WTC11 (cell line): ENCODE results near the gene ROR2. TPM values are rescaled to one million over a fixed set of nuclear protein-coding genes. Genes with fewer than 3 reads are reported as not detected.

Experiments
- ATAC-seq: fragments of 200-7000 bp; cut with Tn5 transposase; 2 replicates; pipeline ENCODE4 v1.10.0; 2021; ENCODE audit warnings: mild to moderate bottlenecking, moderate library complexity
- CTCF ChIA-PET: fragments of 300-600 bp; sonication (Branson Sonifier 250); formaldehyde crosslinking; loops from one replicate; lab custom pipeline; 2021; ENCODE audit warnings: antibody characterized with exemption; lab: Charles Lee
- POLR2A ChIA-PET: fragments of 350-600 bp; sonication (Branson Sonifier 250); formaldehyde crosslinking; loops from one replicate; lab custom pipeline; 2021; ENCODE audit warnings: antibody characterized with exemption; lab: Charles Lee
- DNase-seq: peaks from one replicate; pipeline ENCODE4 v3.0.0; 2021; ENCODE audit warnings: low spot score
- H3K27ac Mint-ChIP-seq: 2 replicates; pipeline ENCODE4 v1.8.0; 2021; ENCODE audit warnings: mixed read lengths
- H3K27me3 Mint-ChIP-seq: 2 replicates; pipeline ENCODE4 v1.8.0; 2021; ENCODE audit warnings: low read depth, mild to moderate bottlenecking, moderate library complexity, mixed read lengths
- H3K36me3 Mint-ChIP-seq: 2 replicates; pipeline ENCODE4 v1.8.0; 2021; ENCODE audit warnings: mixed read lengths
- H3K4me1 Mint-ChIP-seq: 2 replicates; pipeline ENCODE4 v1.8.0; 2022; ENCODE audit warnings: mixed read lengths
- H3K4me3 Mint-ChIP-seq: 2 replicates; pipeline ENCODE4 v1.8.0; 2021; ENCODE audit warnings: mild to moderate bottlenecking, moderate library complexity, mixed read lengths
- H3K9me3 Mint-ChIP-seq: 2 replicates; pipeline ENCODE4 v1.8.0; 2021; ENCODE audit warnings: mixed read lengths
- FOXK1 ChIP-seq: sonication (generic); formaldehyde crosslinking; IDR thresholded peaks from 2 replicates; pipeline ENCODE4 v1.8.0; 2022; ENCODE audit warnings: mild to moderate bottlenecking, moderate library complexity, missing genetic modification reagents
- GRHL2 ChIP-seq: fragments of 250-450 bp; sonication (Bioruptor Pico); IDR thresholded peaks from 2 replicates; pipeline ENCODE4 v1.8.0; 2022; ENCODE audit warnings: mild to moderate bottlenecking, moderate library complexity; ENCODE audit not compliant: insufficient replicate concordance, severe bottlenecking
- IRF2 ChIP-seq: sonication (generic); formaldehyde crosslinking; IDR thresholded peaks from 2 replicates; pipeline ENCODE4 v1.8.0; 2022; ENCODE audit warnings: low read depth, missing genetic modification reagents, borderline replicate concordance
- KAT7 ChIP-seq: sonication (generic); formaldehyde crosslinking; IDR thresholded peaks from 2 replicates; pipeline ENCODE4 v1.8.1; 2023; ENCODE audit warnings: missing genetic modification reagents, mild to moderate bottlenecking, borderline replicate concordance
- NR1H2 ChIP-seq: sonication (generic); formaldehyde crosslinking; IDR thresholded peaks from 2 replicates; pipeline ENCODE4 v1.9.0; 2021; ENCODE audit warnings: mild to moderate bottlenecking, moderate library complexity, missing genetic modification reagents
- NR3C1 ChIP-seq: sonication (generic); formaldehyde crosslinking; conservative IDR thresholded peaks from 2 replicates; pipeline ENCODE4 v1.8.1; 2023; ENCODE audit warnings: low read depth, mild to moderate bottlenecking, missing genetic modification reagents
- total RNA-seq: library from RNA; stranded (reverse); gene quantifications from 3 replicates; pipeline ENCODE4 v1.2.3, GENCODE V29; 2021
- TF ChIP-seq, protein P1 (sequence below): fragments of 250-450 bp; sonication (Bioruptor Pico); conservative IDR thresholded peaks from 2 replicates; pipeline ENCODE4 v1.9.0; 2021; ENCODE audit warnings: mild to moderate bottlenecking
- TF ChIP-seq, protein P2 (sequence below): sonication (generic); formaldehyde crosslinking; IDR thresholded peaks from 2 replicates; pipeline ENCODE4 v1.8.1; 2022; ENCODE audit warnings: low read depth, mild to moderate bottlenecking, moderate library complexity, missing genetic modification reagents, borderline replicate concordance
- TF ChIP-seq, protein P3 (sequence below): sonication (generic); formaldehyde crosslinking; conservative IDR thresholded peaks from 2 replicates; pipeline ENCODE4 v1.8.1; 2022; ENCODE audit warnings: mild to moderate bottlenecking, missing genetic modification reagents
- TF ChIP-seq, protein P4 (sequence below): fragments of 250-450 bp; sonication (Bioruptor Pico); IDR thresholded peaks from 2 replicates; pipeline ENCODE4 v1.9.0; 2021; ENCODE audit warnings: moderate library complexity, mild to moderate bottlenecking, inconsistent platforms, borderline replicate concordance
- TF ChIP-seq, protein P5 (sequence below): fragments of 250-450 bp; sonication (Bioruptor Pico); IDR thresholded peaks from 2 replicates; pipeline ENCODE4 v1.9.0; 2021; ENCODE audit warnings: mild to moderate bottlenecking, borderline replicate concordance
- TF ChIP-seq, protein P6 (sequence below): fragments of 250-450 bp; sonication (Bioruptor Pico); IDR thresholded peaks from 2 replicates; pipeline ENCODE4 v2.1.2; 2022; ENCODE audit warnings: mild to moderate bottlenecking, moderate library complexity
- TF ChIP-seq, protein P7 (sequence below): sonication (generic); formaldehyde crosslinking; IDR thresholded peaks from 2 replicates; pipeline ENCODE4 v1.8.1; 2023; ENCODE audit warnings: mild to moderate bottlenecking, missing genetic modification reagents
- TF ChIP-seq, protein P8 (sequence below): sonication (generic); formaldehyde crosslinking; IDR thresholded peaks from 2 replicates; pipeline ENCODE4 v1.8.0; 2022; ENCODE audit warnings: mild to moderate bottlenecking, missing genetic modification reagents

Gene ROR2
- total RNA-seq, 1 experiment from 2014 or later: 19.8 TPM

DNA sequence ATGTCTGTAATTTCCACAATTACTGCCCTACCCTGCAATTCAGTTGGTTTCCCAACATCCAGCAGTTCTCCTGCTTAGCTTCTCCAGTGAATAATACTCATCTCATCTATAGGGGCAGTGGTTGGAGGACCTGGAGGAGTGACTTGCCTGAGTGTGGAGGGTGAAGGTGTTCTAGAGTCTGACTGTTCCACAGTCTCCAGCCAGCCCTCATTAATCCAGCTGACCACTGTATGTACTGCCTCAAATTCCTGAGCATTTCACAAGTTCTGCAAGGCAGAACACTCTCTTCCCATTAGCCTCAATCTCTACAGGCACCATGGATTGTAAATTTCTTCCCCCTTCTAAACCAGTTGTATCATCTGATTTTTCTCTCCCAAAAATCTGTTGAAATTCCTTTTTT, 379.0 kb downstream of the ROR2 start (continued):
- TF ChIP-seq, protein P1, sequence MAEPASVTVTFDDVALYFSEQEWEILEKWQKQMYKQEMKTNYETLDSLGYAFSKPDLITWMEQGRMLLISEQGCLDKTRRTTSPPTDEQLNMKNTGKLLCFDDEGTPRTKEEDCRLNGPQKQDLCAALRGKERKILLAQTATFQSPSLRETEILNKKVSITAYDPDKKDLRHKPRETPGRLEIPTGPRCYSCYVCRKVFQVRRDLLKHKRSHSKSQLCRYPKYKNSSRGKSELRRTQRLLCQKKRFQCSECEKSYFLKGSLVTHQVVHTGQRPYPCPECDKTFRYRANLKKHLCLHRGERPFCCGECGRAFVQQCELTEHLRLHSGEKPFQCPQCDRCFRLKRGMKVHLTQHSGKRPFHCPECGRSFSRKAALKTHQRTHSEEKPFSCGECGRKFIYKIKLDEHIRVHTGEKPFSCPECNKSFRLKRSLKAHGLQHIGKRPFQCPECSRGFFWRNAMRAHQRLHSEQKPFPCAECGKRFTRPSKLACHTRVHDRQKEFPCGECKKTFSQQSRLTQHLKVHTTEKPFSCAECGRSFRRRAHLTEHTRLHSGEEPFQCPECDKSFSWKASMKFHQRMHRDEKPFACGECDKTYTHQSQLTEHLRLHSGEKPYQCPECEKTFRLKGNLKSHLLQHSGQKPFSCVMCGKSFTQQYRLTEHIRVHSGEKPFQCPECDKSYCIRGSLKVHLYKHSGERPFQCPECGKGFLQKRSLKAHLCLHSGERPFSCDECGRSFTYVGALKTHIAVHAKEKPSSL (CRISPR knock-in tag): no peak
- TF ChIP-seq, protein P2, sequence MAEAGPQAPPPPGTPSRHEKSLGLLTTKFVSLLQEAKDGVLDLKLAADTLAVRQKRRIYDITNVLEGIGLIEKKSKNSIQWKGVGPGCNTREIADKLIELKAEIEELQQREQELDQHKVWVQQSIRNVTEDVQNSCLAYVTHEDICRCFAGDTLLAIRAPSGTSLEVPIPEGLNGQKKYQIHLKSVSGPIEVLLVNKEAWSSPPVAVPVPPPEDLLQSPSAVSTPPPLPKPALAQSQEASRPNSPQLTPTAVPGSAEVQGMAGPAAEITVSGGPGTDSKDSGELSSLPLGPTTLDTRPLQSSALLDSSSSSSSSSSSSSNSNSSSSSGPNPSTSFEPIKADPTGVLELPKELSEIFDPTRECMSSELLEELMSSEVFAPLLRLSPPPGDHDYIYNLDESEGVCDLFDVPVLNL (CRISPR knock-in tag): no peak
- TF ChIP-seq NR3C1 (CRISPR knock-in tag): no peak
- TF ChIP-seq GRHL2 (CRISPR knock-in tag): no peak
- TF ChIP-seq, protein P3, sequence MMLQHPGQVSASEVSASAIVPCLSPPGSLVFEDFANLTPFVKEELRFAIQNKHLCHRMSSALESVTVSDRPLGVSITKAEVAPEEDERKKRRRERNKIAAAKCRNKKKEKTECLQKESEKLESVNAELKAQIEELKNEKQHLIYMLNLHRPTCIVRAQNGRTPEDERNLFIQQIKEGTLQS (CRISPR knock-in tag): no peak
- no peak for TF ChIP-seq NR1H2 (CRISPR knock-in tag)
- TF ChIP-seq, protein P4, sequence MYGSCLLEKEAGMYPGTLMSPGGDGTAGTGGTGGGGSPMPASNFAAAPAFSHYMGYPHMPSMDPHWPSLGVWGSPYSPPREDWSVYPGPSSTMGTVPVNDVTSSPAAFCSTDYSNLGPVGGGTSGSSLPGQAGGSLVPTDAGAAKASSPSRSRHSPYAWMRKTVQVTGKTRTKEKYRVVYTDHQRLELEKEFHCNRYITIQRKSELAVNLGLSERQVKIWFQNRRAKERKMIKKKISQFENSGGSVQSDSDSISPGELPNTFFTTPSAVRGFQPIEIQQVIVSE: no peak
- TF ChIP-seq FOXK1 (CRISPR knock-in tag): no peak
- TF ChIP-seq, protein P5, sequence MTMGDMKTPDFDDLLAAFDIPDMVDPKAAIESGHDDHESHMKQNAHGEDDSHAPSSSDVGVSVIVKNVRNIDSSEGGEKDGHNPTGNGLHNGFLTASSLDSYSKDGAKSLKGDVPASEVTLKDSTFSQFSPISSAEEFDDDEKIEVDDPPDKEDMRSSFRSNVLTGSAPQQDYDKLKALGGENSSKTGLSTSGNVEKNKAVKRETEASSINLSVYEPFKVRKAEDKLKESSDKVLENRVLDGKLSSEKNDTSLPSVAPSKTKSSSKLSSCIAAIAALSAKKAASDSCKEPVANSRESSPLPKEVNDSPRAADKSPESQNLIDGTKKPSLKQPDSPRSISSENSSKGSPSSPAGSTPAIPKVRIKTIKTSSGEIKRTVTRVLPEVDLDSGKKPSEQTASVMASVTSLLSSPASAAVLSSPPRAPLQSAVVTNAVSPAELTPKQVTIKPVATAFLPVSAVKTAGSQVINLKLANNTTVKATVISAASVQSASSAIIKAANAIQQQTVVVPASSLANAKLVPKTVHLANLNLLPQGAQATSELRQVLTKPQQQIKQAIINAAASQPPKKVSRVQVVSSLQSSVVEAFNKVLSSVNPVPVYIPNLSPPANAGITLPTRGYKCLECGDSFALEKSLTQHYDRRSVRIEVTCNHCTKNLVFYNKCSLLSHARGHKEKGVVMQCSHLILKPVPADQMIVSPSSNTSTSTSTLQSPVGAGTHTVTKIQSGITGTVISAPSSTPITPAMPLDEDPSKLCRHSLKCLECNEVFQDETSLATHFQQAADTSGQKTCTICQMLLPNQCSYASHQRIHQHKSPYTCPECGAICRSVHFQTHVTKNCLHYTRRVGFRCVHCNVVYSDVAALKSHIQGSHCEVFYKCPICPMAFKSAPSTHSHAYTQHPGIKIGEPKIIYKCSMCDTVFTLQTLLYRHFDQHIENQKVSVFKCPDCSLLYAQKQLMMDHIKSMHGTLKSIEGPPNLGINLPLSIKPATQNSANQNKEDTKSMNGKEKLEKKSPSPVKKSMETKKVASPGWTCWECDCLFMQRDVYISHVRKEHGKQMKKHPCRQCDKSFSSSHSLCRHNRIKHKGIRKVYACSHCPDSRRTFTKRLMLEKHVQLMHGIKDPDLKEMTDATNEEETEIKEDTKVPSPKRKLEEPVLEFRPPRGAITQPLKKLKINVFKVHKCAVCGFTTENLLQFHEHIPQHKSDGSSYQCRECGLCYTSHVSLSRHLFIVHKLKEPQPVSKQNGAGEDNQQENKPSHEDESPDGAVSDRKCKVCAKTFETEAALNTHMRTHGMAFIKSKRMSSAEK: no peak

DNA sequence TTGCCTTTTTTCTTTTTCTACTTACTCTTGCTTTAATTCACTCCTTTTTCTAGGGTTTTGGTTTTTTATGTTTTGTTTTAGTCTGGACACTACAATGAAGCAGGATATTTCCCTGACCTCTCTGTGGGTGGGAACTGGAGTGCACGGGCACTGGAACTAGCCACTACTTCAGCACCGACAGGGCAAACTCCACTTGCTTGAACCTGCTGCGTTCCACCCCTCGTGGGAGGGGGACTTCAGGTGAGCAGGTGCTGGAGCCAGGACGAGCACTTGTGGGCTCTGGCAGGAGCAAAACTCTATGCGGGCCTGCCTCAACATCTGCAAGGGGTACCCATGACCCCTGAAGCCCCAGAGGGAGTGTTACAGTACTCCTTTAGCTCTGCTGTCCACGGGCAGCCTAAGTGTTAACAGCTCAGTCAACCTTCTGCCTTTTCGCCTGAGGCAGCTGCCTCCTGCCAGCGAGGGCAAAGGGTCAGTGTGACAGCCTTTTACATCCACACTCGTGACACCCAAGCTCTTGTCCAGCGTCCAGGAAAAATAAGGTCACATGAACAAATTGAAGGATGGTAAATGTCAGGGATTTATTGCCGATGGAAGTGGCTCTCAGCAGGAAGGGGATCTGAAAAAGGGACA, 382.3 kb downstream of the ROR2 start:
- Mint-ChIP-seq H3K27ac (no peak overlapping the region), H3K4me3 (no peak overlapping the region), H3K4me1 (peaks cover 33% of the 10 kb centered on the region), H3K27me3 (peaks cover 3% of the 10 kb centered on the region; the same call in 1 of the 2 replicates), H3K36me3 (peaks cover 9% of the 10 kb centered on the region; the same call in 1 of the 2 replicates), H3K9me3 (peaks cover 19% of the 10 kb centered on the region)
- DNase-seq (no peak), ATAC-seq (no peak)
- no peak for TF ChIP-seq KAT7 (CRISPR knock-in tag)
- TF ChIP-seq, protein P6, sequence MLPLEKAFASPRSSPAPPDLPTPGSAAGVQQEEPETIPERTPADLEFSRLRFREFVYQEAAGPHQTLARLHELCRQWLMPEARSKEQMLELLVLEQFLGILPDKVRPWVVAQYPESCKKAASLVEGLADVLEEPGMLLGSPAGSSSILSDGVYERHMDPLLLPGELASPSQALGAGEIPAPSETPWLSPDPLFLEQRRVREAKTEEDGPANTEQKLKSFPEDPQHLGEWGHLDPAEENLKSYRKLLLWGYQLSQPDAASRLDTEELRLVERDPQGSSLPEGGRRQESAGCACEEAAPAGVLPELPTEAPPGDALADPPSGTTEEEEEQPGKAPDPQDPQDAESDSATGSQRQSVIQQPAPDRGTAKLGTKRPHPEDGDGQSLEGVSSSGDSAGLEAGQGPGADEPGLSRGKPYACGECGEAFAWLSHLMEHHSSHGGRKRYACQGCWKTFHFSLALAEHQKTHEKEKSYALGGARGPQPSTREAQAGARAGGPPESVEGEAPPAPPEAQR: no peak
- TF ChIP-seq, protein P7, sequence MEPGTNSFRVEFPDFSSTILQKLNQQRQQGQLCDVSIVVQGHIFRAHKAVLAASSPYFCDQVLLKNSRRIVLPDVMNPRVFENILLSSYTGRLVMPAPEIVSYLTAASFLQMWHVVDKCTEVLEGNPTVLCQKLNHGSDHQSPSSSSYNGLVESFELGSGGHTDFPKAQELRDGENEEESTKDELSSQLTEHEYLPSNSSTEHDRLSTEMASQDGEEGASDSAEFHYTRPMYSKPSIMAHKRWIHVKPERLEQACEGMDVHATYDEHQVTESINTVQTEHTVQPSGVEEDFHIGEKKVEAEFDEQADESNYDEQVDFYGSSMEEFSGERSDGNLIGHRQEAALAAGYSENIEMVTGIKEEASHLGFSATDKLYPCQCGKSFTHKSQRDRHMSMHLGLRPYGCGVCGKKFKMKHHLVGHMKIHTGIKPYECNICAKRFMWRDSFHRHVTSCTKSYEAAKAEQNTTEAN: no peak
- no peak for TF ChIP-seq IRF2 (CRISPR knock-in tag)
- TF ChIP-seq, protein P8, sequence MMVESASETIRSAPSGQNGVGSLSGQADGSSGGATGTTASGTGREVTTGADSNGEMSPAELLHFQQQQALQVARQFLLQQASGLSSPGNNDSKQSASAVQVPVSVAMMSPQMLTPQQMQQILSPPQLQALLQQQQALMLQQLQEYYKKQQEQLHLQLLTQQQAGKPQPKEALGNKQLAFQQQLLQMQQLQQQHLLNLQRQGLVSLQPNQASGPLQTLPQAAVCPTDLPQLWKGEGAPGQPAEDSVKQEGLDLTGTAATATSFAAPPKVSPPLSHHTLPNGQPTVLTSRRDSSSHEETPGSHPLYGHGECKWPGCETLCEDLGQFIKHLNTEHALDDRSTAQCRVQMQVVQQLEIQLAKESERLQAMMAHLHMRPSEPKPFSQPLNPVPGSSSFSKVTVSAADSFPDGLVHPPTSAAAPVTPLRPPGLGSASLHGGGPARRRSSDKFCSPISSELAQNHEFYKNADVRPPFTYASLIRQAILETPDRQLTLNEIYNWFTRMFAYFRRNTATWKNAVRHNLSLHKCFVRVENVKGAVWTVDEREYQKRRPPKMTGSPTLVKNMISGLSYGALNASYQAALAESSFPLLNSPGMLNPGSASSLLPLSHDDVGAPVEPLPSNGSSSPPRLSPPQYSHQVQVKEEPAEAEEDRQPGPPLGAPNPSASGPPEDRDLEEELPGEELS (CRISPR knock-in tag): no peak
- CTCF ChIA-PET: no interaction called here
- POLR2A ChIA-PET: no interaction called here
